ENCODE results near the gene SYNGAP1. TPM values are rescaled to one million over a fixed set of nuclear protein-coding genes. Genes with fewer than 3 reads are reported as not detected.

The SYNGAP1 gene
- total and polyA plus RNA-seq, 9 of the 15 experiments (the other 6 are each of a cell fraction or from before 2014, with no cell fraction given), result 0.01 to 22.8 (median 3.2) TPM

GRCh38 chr6:33452496-33452895 is 32.6 kb downstream of the SYNGAP1 start:
- Histone ChIP-seq H2AFZ (ENCODE audit: low read depth, low read length) (no peak overlapping the region), H3K4me3 (0 out of 2 replicates have a peak overlapping the region, but pooled peaks have one; percentile 6), H3K9me3 (replicated peaks; ENCODE audit: control insufficient read depth, insufficient read depth, low read depth, low read length) (no peaks in the 10 kb centered on the region), H3K27ac (ENCODE audit: extremely low read depth, low read depth, low read length) (no peak overlapping the region), H4K20me1 (replicated peaks; ENCODE audit: control insufficient read depth, insufficient read depth, low read length) (no peaks in the 10 kb centered on the region), H3K36me3 (ENCODE audit: control insufficient read depth, insufficient read depth, low read length) (peaks cover 53% of the 10 kb centered on the region), H3K9me1 (ENCODE audit: control insufficient read depth, insufficient read depth, low read length) (no peaks in the 10 kb centered on the region), H3K4me1 (replicated peaks in 1 of 2; ENCODE audit: control insufficient read depth in 2 of 2, insufficient read depth in 2 of 2, low read length in 2 of 2) (peaks cover 6 to 20% of the 10 kb centered on the region in 2 experiments; a peak in 4 of 5 replicates), H3K79me2 (ENCODE audit: control insufficient read depth, insufficient read depth, low read length) (peaks cover 35% of the 10 kb centered on the region), H3K27me3 (ENCODE audit: control insufficient read depth in 2 of 2, insufficient read depth in 2 of 2, low read length in 2 of 2) (no peaks in the 10 kb centered on the region), H3K9ac (ENCODE audit: insufficient read depth in 1 of 2, low read depth in 2 of 2, low read length in 2 of 2) (0 out of 4 replicates have a peak overlapping the region, but pooled peaks of 1 of the 2 experiments have one; percentile 15), H3K4me2 (ENCODE audit: insufficient read depth, low read length) (0 out of 2 replicates have a peak overlapping the region, but pooled peaks have one; percentile 94)
- BruUV-seq (replicated peaks), result no TSS peak
- ATAC-seq (no peak), FAIRE-seq (no peak), DNase-seq (ENCODE audit: extremely low read depth in 1 of 4, low spot score in 3 of 4) (no peak)
- in situ Hi-C loops (cut with MboI), result no loop called here
- POLR2A ChIA-PET, result no interaction called here
- CTCF ChIA-PET (ENCODE audit: low intra/inter-chr PET ratio), result no interaction called here
- intact Hi-C loops (cut with micrococcal nuclease), result no loop called here
- TF ChIP-seq IRF9 (tag; IDR thresholded peaks at IDR 0.05), result no peak
- no peak for TF ChIP-seq SREBF2 (CRISPR knock-in tag; IDR thresholded peaks at IDR 0.05)
- no peak for TF ChIP-seq PRMT5 (CRISPR knock-in tag; IDR thresholded peaks at IDR 0.05)
- TF ChIP-seq MYC (IDR thresholded peaks at IDR 0.05; ENCODE audit: low read depth, low read length), result no peak
- TF ChIP-seq MYC (CRISPR knock-in tag; IDR thresholded peaks at IDR 0.05; ENCODE audit: borderline replicate concordance, low read depth), result no peak
- no peak for TF ChIP-seq L3MBTL2 (IDR thresholded peaks at IDR 0.05)
- TF ChIP-seq SOX6 (IDR thresholded peaks at IDR 0.05), result no peak
- TF ChIP-seq RBM14 (IDR thresholded peaks at IDR 0.05; ENCODE audit: borderline replicate concordance, insufficient read depth, low read depth, low read length), result no peak
- TF ChIP-seq PHTF2 (CRISPR knock-in tag; IDR thresholded peaks at IDR 0.05), result no peak
- no peak for TF ChIP-seq PHB2 (IDR thresholded peaks at IDR 0.05; ENCODE audit: low read depth)
- TF ChIP-seq ZNF184 (CRISPR knock-in tag; IDR thresholded peaks at IDR 0.05), result no peak
- TF ChIP-seq TCF15 (CRISPR knock-in tag; IDR thresholded peaks at IDR 0.05), result no peak
- TF ChIP-seq NFYB (IDR thresholded peaks at IDR 0.05; ENCODE audit: extremely low read depth, insufficient read length), result no peak
- no peak for TF ChIP-seq FOXK1 (CRISPR knock-in tag; IDR thresholded peaks at IDR 0.05; ENCODE audit: borderline replicate concordance)
- TF ChIP-seq SMARCB1 (IDR thresholded peaks at IDR 0.05; ENCODE audit: insufficient read length, low read depth), result no peak
- no peak for TF ChIP-seq TARDBP (IDR thresholded peaks at IDR 0.05)
- no peak for TF ChIP-seq ZBTB5 (IDR thresholded peaks at IDR 0.05)
- no peak for TF ChIP-seq THAP12 (CRISPR knock-in tag; IDR thresholded peaks at IDR 0.05)
- WGBS (ENCODE audit: insufficient coverage, low coverage, missing lambda C conversion rate), result 83% methylated on average over 1 of the region's 4 CpGs
